Ectodermal cell (in vitro differentiated cells): Measurements from ENCODE around the gene TTLL7.

Experiments
- H3K27ac ChIP-seq: 2 replicates; pipeline ENCODE4 v1.7.0; 2013; ENCODE audit warnings: mild to moderate bottlenecking, low read depth, low read length; ENCODE audit not compliant: insufficient read depth, poor library complexity, severe bottlenecking
- H3K27me3 ChIP-seq: 2 replicates; pipeline ENCODE4 v1.7.0; 2013; ENCODE audit warnings: mild to moderate bottlenecking, low read length; ENCODE audit not compliant: insufficient read depth, control insufficient read depth, poor library complexity, severe bottlenecking
- H3K36me3 ChIP-seq: one replicate; pipeline ENCODE4 v1.7.0; 2013; ENCODE audit warnings: low read length; ENCODE audit not compliant: control insufficient read depth, insufficient read depth
- H3K4me1 ChIP-seq: one replicate; pipeline ENCODE4 v1.7.0; 2013; ENCODE audit warnings: low read length; ENCODE audit not compliant: control insufficient read depth, insufficient read depth
- H3K4me3 ChIP-seq: 2 replicates; pipeline ENCODE4 v1.7.0; 2013; ENCODE audit warnings: low read depth, low read length, control low read depth; ENCODE audit not compliant: insufficient read depth
- H3K9me3 ChIP-seq: 2 replicates; pipeline ENCODE4 v1.7.0; 2013; ENCODE audit warnings: mild to moderate bottlenecking, low read length, moderate library complexity; ENCODE audit not compliant: control insufficient read depth
- WGBS, 2 experiments: methylation state at CpG; one replicate each; pipeline ENCODE4 v1.1.7; 2013; ENCODE audit warnings: missing lambda C conversion rate in 2 of 2; 5-methylcytosine and 5-hydroxymethylcytosine counted together

TTLL7 gene

DNA sequence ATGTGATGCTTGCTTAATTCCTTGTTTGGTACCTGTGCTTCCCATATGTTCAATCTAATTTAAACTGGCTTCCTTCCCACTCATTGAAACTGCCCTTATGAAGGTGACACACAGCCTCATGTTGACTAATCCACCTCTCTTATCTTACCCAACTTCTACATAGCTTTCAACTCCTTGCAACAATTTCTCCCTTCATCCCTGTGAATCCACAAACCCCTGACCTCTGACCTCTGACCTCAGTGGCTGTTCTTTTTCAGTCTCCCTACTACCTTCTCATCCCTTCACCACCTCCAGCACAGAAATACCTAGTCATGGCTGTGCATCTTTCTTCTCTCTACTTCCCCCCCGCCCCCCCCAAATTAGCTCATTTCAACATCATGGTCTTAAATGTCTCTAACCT lies 144.5 kb downstream of the TTLL7 start:
- Histone ChIP-seq H3K4me1 (no peaks in the 10 kb centered on the region), H3K36me3 (no peaks in the 10 kb centered on the region), H3K27ac (no peak overlapping the region), H3K9me3 (no peaks in the 10 kb centered on the region), H3K4me3 (no peak overlapping the region), H3K27me3 (no peaks in the 10 kb centered on the region)
- no CpG with 5 or more reads among the region's 1 CpG for WGBS, 2 experiments

DNA sequence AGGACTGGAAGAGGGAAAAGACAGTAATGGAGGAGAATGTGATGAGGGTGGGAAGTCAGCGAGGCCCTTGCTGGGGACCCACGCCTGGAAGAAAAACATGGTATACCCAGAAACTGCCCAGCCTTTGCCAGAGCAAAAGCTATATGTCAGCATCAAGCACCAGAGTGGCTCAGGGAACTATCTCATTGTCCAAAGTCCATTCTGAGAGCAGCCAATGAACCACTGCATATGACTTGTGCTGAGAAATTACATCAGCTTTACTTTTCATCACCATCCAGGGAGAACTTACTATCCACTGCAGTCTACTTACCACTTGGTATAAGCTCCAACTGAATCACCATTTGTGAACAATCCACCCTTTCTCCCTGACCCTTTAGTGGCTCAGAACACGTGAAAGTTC lies 148.1 kb downstream of the TTLL7 start:
- Histone ChIP-seq H3K4me1 (no peaks in the 10 kb centered on the region), H3K27ac (no peak overlapping the region), H3K36me3 (no peaks in the 10 kb centered on the region), H3K27me3 (peaks cover 19% of the 10 kb centered on the region), H3K4me3 (no peak overlapping the region), H3K9me3 (no peaks in the 10 kb centered on the region)
- WGBS, 2 experiments = 94 to 97% methylated on average over 2 to 3 of the region's 3 CpGs

DNA sequence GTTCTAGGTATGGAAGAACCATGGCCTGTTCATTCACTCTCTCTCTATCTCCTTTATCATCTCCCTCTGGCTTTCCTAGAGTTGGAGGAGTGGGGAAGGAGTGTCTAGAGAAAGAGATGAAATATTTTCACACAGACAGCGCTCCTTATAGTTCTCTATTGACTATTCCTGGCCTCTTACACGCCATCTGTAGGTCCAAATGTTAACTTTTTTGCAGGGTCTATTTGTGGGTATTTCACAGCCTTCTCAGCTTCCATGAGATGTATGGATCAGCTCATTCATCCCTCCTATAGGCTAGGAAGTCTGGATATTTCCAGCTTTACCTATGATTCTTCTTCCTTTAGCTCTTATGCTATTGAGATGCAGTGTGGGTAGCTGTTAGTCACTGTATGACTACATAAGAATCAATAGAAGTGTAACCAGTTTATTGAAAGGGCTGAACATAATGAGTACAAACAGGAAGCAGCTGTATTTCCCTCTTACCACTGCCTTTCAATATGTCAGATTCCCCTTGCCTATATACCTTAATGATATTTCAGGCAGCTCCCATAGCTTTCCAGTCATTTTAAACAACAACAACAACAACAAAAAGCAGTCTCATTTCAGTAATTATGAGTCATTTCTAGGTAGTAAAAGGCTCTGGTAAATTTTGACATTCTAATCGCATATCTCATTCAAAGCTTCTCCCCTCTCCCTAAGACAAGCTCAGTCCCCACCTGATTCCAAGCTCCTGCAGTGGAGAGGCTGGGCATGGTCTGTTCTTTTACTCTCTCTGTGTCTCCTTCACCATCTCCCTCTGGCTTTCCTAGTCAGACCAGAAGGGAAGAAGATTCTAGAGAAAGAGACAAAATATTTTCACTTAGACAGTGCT lies 149.5 kb downstream of the TTLL7 start:
- WGBS, 2 experiments = 99 to 100% methylated on average over 1 to 3 of the region's 3 CpGs
- no peaks in the 10 kb centered on the region for H3K4me1 ChIP-seq

DNA sequence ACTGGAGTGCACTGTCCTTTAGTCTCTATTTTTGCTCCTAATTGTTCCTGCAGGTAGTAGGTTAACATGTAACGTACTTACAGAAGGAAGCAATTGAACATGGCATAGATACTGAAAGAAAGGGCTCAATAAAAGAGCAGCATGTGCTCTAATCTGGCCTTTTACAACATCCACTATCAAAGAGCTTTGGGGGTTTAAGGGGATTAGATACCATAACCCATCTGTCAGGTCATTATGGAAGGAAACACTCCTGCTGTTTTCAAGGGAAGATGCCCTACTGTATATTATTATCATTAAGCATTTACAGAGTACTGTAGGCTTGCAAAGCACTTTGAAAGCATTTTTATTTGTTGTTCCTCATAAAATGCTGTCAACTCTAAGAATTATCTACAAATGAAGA lies 152.8 kb downstream of the TTLL7 start:
- peaks cover 19% of the 10 kb centered on the region for H3K27me3 ChIP-seq
- no peaks in the 10 kb centered on the region for H3K9me3 ChIP-seq
- no peak overlapping the region for H3K4me3 ChIP-seq
- WGBS, 2 experiments = 27 to 50% methylated on average over 1 of the region's 1 CpG
- H3K27ac ChIP-seq = no peak overlapping the region
- H3K36me3 ChIP-seq = no peaks in the 10 kb centered on the region
- H3K4me1 ChIP-seq = no peaks in the 10 kb centered on the region

More for the DNA sequence above, 149.5 kb downstream of the TTLL7 start:
- H3K36me3 ChIP-seq = no peaks in the 10 kb centered on the region
- H3K9me3 ChIP-seq = no peaks in the 10 kb centered on the region
- peaks cover 19% of the 10 kb centered on the region for H3K27me3 ChIP-seq
- H3K27ac ChIP-seq = no peak overlapping the region
- no peak overlapping the region for H3K4me3 ChIP-seq

DNA sequence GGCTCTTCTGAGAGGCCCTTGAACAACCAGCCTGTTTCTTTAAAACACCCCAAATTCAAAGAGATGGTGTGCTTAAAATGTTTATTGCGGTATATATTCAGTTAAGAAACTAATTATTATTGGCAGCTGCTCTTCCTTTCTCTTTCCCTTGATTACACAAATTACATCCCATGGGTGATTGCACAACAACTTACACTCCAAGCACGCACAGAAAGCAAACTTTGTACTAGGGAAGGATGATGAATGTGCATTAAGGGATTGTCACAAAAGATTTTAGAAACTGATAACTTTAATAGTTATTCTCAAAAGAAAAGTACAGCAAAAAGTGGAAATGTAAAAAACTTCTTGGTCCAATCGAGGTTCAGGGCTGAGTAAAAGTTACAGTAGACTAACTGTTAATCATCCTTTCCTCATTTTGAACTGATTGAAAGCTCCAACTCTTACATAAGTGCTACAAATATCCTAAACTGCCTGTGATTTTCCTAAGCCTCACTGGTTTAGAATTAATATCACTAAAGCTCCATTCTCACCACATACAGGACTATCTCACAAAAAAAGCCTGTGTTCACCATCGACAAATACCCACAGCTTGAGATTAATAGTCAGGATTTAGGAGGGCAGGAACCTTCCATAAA lies 153.4 kb downstream of the TTLL7 start:
- WGBS, 2 experiments = 97 to 100% methylated on average over 1 to 4 of the region's 4 CpGs
- H3K4me3 ChIP-seq = no peak overlapping the region
- H3K36me3 ChIP-seq = no peaks in the 10 kb centered on the region
- peaks cover 19% of the 10 kb centered on the region for H3K27me3 ChIP-seq
- H3K27ac ChIP-seq = no peak overlapping the region
- no peaks in the 10 kb centered on the region for H3K4me1 ChIP-seq
- H3K9me3 ChIP-seq = no peaks in the 10 kb centered on the region

DNA sequence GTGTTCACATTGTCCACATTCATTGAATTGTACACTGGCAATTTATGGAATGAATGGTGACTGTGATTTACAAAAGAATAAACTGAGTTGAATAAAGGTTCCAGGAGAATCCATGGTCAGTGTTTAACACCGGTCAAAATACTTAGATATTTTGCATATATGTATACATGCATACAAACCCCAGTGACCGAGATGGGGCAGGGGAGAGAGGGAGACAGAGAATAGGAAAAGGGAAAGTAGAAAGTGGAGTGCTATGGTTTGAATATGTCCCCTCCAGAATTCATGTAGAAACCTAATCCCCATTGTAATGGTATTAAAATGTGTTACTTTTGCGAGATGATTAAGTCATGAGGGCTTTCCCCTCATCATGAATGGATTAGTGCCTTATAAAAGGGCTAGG lies 154.4 kb downstream of the TTLL7 start:
- no peaks in the 10 kb centered on the region for H3K4me1 ChIP-seq
- peaks cover 19% of the 10 kb centered on the region for H3K27me3 ChIP-seq
- no peak overlapping the region for H3K4me3 ChIP-seq
- no peaks in the 10 kb centered on the region for H3K9me3 ChIP-seq
- no peak overlapping the region for H3K27ac ChIP-seq
- H3K36me3 ChIP-seq = no peaks in the 10 kb centered on the region
- 86% methylated on average over 1 to 3 of the region's 3 CpGs for WGBS, 2 experiments

DNA sequence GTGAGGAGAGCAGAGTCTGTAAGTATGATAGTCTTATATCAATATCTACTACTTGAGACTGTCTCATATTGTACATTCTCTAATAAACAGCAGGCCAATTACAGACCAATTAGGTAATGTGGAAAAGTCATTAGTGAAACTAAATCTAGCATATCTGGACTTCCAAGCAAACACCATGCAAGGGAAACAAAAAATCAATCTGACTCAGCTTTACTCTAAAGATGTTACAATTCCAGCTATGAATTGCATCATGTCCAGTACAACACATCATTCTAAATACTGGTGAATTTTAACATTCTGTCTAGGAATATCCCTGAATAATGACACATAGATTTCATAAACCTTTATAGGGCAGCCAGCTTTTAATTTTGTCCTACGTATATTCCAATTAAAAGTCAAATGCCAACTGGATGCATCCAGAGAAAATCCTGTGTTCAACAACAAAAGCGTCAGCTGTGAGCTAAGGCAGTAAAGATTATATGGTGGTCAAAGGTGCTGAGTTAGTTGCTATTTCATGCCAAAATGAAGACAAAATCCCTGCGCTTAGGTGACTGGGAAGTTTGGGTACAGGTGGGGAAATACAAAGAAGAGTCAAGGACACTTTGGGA lies 159.3 kb downstream of the TTLL7 start:
- WGBS, 2 experiments = 90 to 97% methylated on average over 3 of the region's 3 CpGs
- H3K36me3 ChIP-seq = no peaks in the 10 kb centered on the region
- H3K27ac ChIP-seq = no peak overlapping the region
- no peak overlapping the region for H3K4me3 ChIP-seq
- H3K9me3 ChIP-seq = no peaks in the 10 kb centered on the region
- H3K4me1 ChIP-seq = no peaks in the 10 kb centered on the region
- H3K27me3 ChIP-seq = no peaks in the 10 kb centered on the region

DNA sequence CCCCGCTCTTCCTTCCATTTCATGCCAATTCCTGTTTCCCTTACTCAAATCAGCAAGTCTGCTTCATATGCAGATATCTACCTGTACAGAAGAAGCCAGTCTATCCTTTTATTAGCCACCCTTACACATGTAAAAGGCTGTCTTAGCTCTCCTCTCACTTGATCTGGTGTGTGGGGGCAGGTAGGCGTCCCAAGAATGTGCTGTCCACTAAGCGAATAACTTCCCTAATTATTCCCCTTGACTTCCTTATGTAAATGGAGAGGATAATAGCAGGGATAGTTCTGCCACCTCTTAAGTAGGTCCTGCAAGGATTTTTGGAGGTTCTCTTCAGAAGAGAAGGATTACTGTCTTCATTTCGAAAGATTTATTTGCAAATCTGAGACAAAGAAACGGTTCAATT lies 160.4 kb downstream of the TTLL7 start:
- 78 to 79% methylated on average over 4 to 5 of the region's 5 CpGs for WGBS, 2 experiments
- no peaks in the 10 kb centered on the region for H3K27me3 ChIP-seq
- no peaks in the 10 kb centered on the region for H3K9me3 ChIP-seq
- no peaks in the 10 kb centered on the region for H3K4me1 ChIP-seq
- H3K36me3 ChIP-seq = no peaks in the 10 kb centered on the region
- no peak overlapping the region for H3K4me3 ChIP-seq
- H3K27ac ChIP-seq = no peak overlapping the region

DNA sequence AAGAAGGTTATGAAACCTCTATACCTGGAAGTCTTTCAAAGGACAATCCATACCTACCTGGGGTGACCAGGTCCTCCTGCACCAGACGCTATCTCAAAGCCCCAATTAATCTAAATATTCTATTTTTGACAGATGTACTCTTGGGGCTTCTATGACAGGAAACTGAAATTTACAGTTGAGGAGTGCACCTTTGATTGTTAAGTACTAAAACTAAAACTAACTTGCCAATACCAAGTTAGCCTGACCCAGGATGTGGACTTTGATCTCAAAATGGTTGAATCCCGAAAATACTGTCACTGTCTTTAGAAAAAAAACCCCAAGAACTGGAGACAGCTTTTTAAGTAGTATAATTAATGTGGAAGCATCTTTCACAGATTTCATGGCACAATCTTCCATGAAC lies 162.4 kb downstream of the TTLL7 start:
- Histone ChIP-seq H3K36me3 (no peaks in the 10 kb centered on the region), H3K9me3 (no peaks in the 10 kb centered on the region), H3K27ac (no peak overlapping the region), H3K4me3 (no peak overlapping the region), H3K27me3 (no peaks in the 10 kb centered on the region), H3K4me1 (no peaks in the 10 kb centered on the region)
- WGBS, 2 experiments = 97 to 100% methylated on average over 1 to 2 of the region's 2 CpGs

DNA sequence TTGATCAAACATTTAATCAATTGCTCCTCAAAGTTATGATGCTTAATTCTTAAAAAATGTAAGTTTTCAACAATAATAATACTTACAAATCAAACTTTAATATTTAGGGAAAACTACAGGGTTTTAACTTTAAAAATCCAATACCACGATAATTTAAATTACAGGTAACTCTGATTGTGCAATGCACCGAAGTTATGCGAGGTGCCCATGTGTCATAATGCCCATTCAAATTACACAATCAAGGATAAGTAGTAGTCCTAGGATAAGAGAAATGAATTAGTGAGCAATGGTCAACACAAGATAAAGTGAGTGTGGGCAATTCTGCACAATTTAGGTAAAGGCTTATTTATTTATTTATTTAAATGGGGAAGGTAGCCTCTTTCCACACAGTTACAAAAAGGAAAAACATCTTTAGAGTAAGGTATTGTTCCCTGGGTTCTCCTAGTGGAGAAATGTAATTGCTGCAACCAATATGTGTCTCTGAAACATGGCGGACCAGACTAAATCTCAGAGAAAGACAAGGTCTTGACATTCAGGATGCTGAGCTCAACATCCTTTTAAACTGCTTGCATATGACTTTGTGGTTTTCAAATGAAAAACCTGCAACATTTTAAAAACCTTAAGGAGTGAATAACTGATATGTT lies 164.2 kb downstream of the TTLL7 start:
- no peaks in the 10 kb centered on the region for H3K27me3 ChIP-seq
- 95 to 99% methylated on average over 4 of the region's 4 CpGs for WGBS, 2 experiments
- no peaks in the 10 kb centered on the region for H3K9me3 ChIP-seq
- H3K36me3 ChIP-seq = no peaks in the 10 kb centered on the region
- H3K4me1 ChIP-seq = no peaks in the 10 kb centered on the region
- no peak overlapping the region for H3K27ac ChIP-seq
- H3K4me3 ChIP-seq = no peak overlapping the region
